Tibial nerve (tissue), 3 donors: Measurements from ENCODE around the gene TTC23.

Source experiments
- CTCF ChIP-seq, 5 experiments: fragments of 200-600 bp in 3 of 5; fragments of 450-650 bp in 2 of 5; sonication (generic) in 3 of 5; IDR thresholded peaks; one replicate each; pipeline ENCODE4 v1.5.1; 2016 to 2019; ENCODE audit warnings: antibody characterized with exemption in 5 of 5, mild to moderate bottlenecking in 3 of 5, moderate library complexity in 2 of 5
- POLR2A ChIP-seq, 2 donors: fragments of 450-650 bp; IDR thresholded peaks; one replicate each; pipeline ENCODE4 v1.6.1; 2017; ENCODE audit warnings: antibody characterized with exemption in 2 of 2, mild to moderate bottlenecking in 2 of 2, moderate library complexity in 2 of 2

GRCh38 chr15:99291643-99292042 is 42.3 kb upstream of the TTC23 start:
- no peak for TF ChIP-seq CTCF (IDR thresholded peaks at IDR 0.05)
- no peak for TF ChIP-seq POLR2A (IDR thresholded peaks at IDR 0.05)
